PFSK-1 (cell line): ENCODE results near the gene RPS6KA6.

Experiments used
- FOXP2 ChIP-seq: optimal IDR thresholded peaks from 2 replicates; pipeline ENCODE3; 2011; ENCODE audit warnings: borderline replicate concordance, control low read depth, inconsistent platforms; ENCODE audit not compliant: insufficient read depth; ENCODE audit errors: extremely low read length, extremely low read depth
- POLR2AphosphoS5 ChIP-seq: IDR thresholded peaks from 2 replicates; pipeline ENCODE4 v1.6.1; 2012; ENCODE audit warnings: low read depth, mild to moderate bottlenecking, control low read depth, low read length, moderate library complexity
- REST ChIP-seq, 2 experiments: IDR thresholded peaks; 2 replicates each; pipeline versions ENCODE4 v1.6.1 to v1.8.0; 2011 to 2012; ENCODE audit warnings: low read depth in 2 of 2, low read length in 2 of 2, control low read depth in 1 of 2, inconsistent platforms in 1 of 2, mild to moderate bottlenecking in 1 of 2, moderate library complexity in 1 of 2; ENCODE audit not compliant: insufficient read depth in 1 of 2
- SIN3A ChIP-seq: IDR thresholded peaks from 2 replicates; pipeline ENCODE4 v1.6.1; 2012; ENCODE audit warnings: mild to moderate bottlenecking, low read length, moderate library complexity, borderline replicate concordance; ENCODE audit not compliant: insufficient read depth
- TAF1 ChIP-seq: IDR thresholded peaks from 2 replicates; pipeline ENCODE4 v1.6.1; 2012; ENCODE audit warnings: low read length, control low read depth, borderline replicate concordance; ENCODE audit not compliant: insufficient read depth

Gene RPS6KA6

GRCh38 chrX:84044051-84044450 is 143.9 kb downstream of the RPS6KA6 start:
- TF ChIP-seq TAF1 (no peak), REST (IDR thresholded peaks at IDR 0.05; ENCODE audit: insufficient read depth in 1 of 2, low read depth in 2 of 2, low read length in 2 of 2) (no peak), SIN3A (no peak), FOXP2 (no peak), POLR2AphosphoS5 (no peak)
